Occipital lobe (tissue), 1 donor: ENCODE results near the gene FLT1. TPM values are rescaled to one million over a fixed set of nuclear protein-coding genes. Genes with fewer than 3 reads are reported as not detected.

Experiments
- total RNA-seq: library from RNA; depleted of rRNA; stranded (reverse); fragments of >200 nt; gene quantifications from one replicate; pipeline ENCODE4 v1.2.3, GENCODE V29; 2014

The FLT1 gene
- total RNA-seq, 1 donor from 2014 or later = 13.7 TPM

Other genes with a start within 250 kb of the FLT1 start
- 43.2 TPM for gene POMP, start 164.0 kb upstream of the FLT1 start, total RNA-seq
- gene SLC46A3, start 223.8 kb upstream of the FLT1 start, total RNA-seq = 3.3 TPM